Measurements from ENCODE around the gene UBE2Q2.

UBE2Q2 gene

GRCh38 chr15:75929799-75930565, 86.7 kb downstream of the UBE2Q2 start:
- Histone ChIP-seq H3K4me3 (ENCODE audit: low read depth in 1 of 2, low read length in 2 of 2) (no peak overlapping the region), H3K36me3 (ENCODE audit: insufficient read depth, low read length) (peaks cover 18% of the 10 kb centered on the region), H3K4me1 (ENCODE audit: insufficient read depth, low read length) (no peaks in the 10 kb centered on the region), H3K27ac (ENCODE audit: low read depth, low read length) (no peak overlapping the region), H3K9me3 (ENCODE audit: low read length) (no peaks in the 10 kb centered on the region), H3K27me3 (ENCODE audit: control insufficient read depth in 1 of 2, insufficient read depth in 2 of 2, low read length in 2 of 2) (no peaks in the 10 kb centered on the region), H3K9ac (ENCODE audit: low read length) (no peak overlapping the region)

GRCh38 chr15:75930866-75931265, 87.6 kb downstream of the UBE2Q2 start:
- peaks cover 18% of the 10 kb centered on the region for H3K36me3 ChIP-seq (ENCODE audit: insufficient read depth, low read length)

GRCh38 chr15:75942464-75942863, 99.2 kb downstream of the UBE2Q2 start:
- Histone ChIP-seq H3K9me3 (ENCODE audit: low read length) (no peaks in the 10 kb centered on the region), H3K27ac (ENCODE audit: low read depth, low read length) (no peak overlapping the region), H3K36me3 (ENCODE audit: insufficient read depth, low read length) (no peaks in the 10 kb centered on the region), H3K27me3 (ENCODE audit: control insufficient read depth in 1 of 2, insufficient read depth in 2 of 2, low read length in 2 of 2) (no peaks in the 10 kb centered on the region), H3K4me1 (ENCODE audit: insufficient read depth, low read length) (no peaks in the 10 kb centered on the region), H3K4me3 (ENCODE audit: low read depth in 1 of 2, low read length in 2 of 2) (no peak overlapping the region), H3K9ac (ENCODE audit: low read length) (no peak overlapping the region)

More at GRCh38 chr15:75930866-75931265, 87.6 kb downstream of the UBE2Q2 start:
- Histone ChIP-seq H3K4me3 (ENCODE audit: low read depth in 1 of 2, low read length in 2 of 2) (no peak overlapping the region), H3K9ac (ENCODE audit: low read length) (no peak overlapping the region), H3K9me3 (ENCODE audit: low read length) (no peaks in the 10 kb centered on the region), H3K27ac (ENCODE audit: low read depth, low read length) (no peak overlapping the region), H3K4me1 (ENCODE audit: insufficient read depth, low read length) (no peaks in the 10 kb centered on the region), H3K27me3 (ENCODE audit: control insufficient read depth in 1 of 2, insufficient read depth in 2 of 2, low read length in 2 of 2) (no peaks in the 10 kb centered on the region)

- Histone ChIP-seq H3K27me3 (ENCODE audit: control insufficient read depth in 1 of 2, insufficient read depth in 2 of 2, low read length in 2 of 2) (no peaks in the 10 kb centered on the region), H3K27ac (ENCODE audit: low read depth, low read length) (no peak overlapping the region), H3K9ac (ENCODE audit: low read length) (no peak overlapping the region), H3K4me1 (ENCODE audit: insufficient read depth, low read length) (no peaks in the 10 kb centered on the region), H3K4me3 (ENCODE audit: low read depth in 1 of 2, low read length in 2 of 2) (no peak overlapping the region), H3K36me3 (ENCODE audit: insufficient read depth, low read length) (no peaks in the 10 kb centered on the region), H3K9me3 (ENCODE audit: low read length) (no peaks in the 10 kb centered on the region)
Measured at GRCh38 chr15:75943246-75943645, 100.0 kb downstream of the UBE2Q2 start.

- Histone ChIP-seq H3K9me3 (ENCODE audit: low read length) (no peaks in the 10 kb centered on the region), H3K4me1 (ENCODE audit: insufficient read depth, low read length) (no peaks in the 10 kb centered on the region), H3K27me3 (ENCODE audit: control insufficient read depth in 1 of 2, insufficient read depth in 2 of 2, low read length in 2 of 2) (no peaks in the 10 kb centered on the region), H3K9ac (ENCODE audit: low read length) (no peak overlapping the region), H3K4me3 (ENCODE audit: low read depth in 1 of 2, low read length in 2 of 2) (no peak overlapping the region), H3K27ac (ENCODE audit: low read depth, low read length) (no peak overlapping the region), H3K36me3 (ENCODE audit: insufficient read depth, low read length) (no peaks in the 10 kb centered on the region)
Measured at GRCh38 chr15:75943713-75944215, 100.5 kb downstream of the UBE2Q2 start.

- H3K27me3 ChIP-seq (ENCODE audit: control insufficient read depth in 1 of 2, insufficient read depth in 2 of 2, low read length in 2 of 2): no peaks in the 10 kb centered on the region
- no peak overlapping the region for H3K9ac ChIP-seq (ENCODE audit: low read length)
- no peak overlapping the region for H3K4me3 ChIP-seq (ENCODE audit: low read depth in 1 of 2, low read length in 2 of 2)
- no peaks in the 10 kb centered on the region for H3K4me1 ChIP-seq (ENCODE audit: insufficient read depth, low read length)
- H3K27ac ChIP-seq (ENCODE audit: low read depth, low read length): no peak overlapping the region
- no peaks in the 10 kb centered on the region for H3K9me3 ChIP-seq (ENCODE audit: low read length)
- H3K36me3 ChIP-seq (ENCODE audit: insufficient read depth, low read length): no peaks in the 10 kb centered on the region
Measured at GRCh38 chr15:75945953-75946352, 102.7 kb downstream of the UBE2Q2 start.

- Histone ChIP-seq H3K36me3 (ENCODE audit: insufficient read depth, low read length) (no peaks in the 10 kb centered on the region), H3K4me3 (ENCODE audit: low read depth in 1 of 2, low read length in 2 of 2) (no peak overlapping the region), H3K4me1 (ENCODE audit: insufficient read depth, low read length) (no peaks in the 10 kb centered on the region), H3K27ac (ENCODE audit: low read depth, low read length) (no peak overlapping the region), H3K9ac (ENCODE audit: low read length) (no peak overlapping the region), H3K27me3 (ENCODE audit: control insufficient read depth in 1 of 2, insufficient read depth in 2 of 2, low read length in 2 of 2) (no peaks in the 10 kb centered on the region), H3K9me3 (ENCODE audit: low read length) (no peaks in the 10 kb centered on the region)
Measured at GRCh38 chr15:75947092-75947491, 103.8 kb downstream of the UBE2Q2 start.

- Histone ChIP-seq H3K4me1 (ENCODE audit: insufficient read depth, low read length) (no peaks in the 10 kb centered on the region), H3K9ac (ENCODE audit: low read length) (no peak overlapping the region), H3K27ac (ENCODE audit: low read depth, low read length) (no peak overlapping the region), H3K4me3 (ENCODE audit: low read depth in 1 of 2, low read length in 2 of 2) (no peak overlapping the region), H3K9me3 (ENCODE audit: low read length) (no peaks in the 10 kb centered on the region), H3K27me3 (ENCODE audit: control insufficient read depth in 1 of 2, insufficient read depth in 2 of 2, low read length in 2 of 2) (no peaks in the 10 kb centered on the region), H3K36me3 (ENCODE audit: insufficient read depth, low read length) (no peaks in the 10 kb centered on the region)
Measured at GRCh38 chr15:75948761-75949296, 105.6 kb downstream of the UBE2Q2 start.
